RWPE2 (cell line): ENCODE measurements around the gene BMP6.

ENCODE experiments used
- ATAC-seq: fragments of 200-7000 bp; cut with Tn5 transposase; 3 replicates; pipeline ENCODE4 v1.9.1; 2021; ENCODE audit warnings: low read depth
- DNase-seq: peaks from one replicate; pipeline ENCODE4 v3.0.0-alpha.2; 2020; ENCODE audit warnings: low spot score
- H3K27ac ChIP-seq: fragments of 450-650 bp; 2 replicates; pipeline ENCODE4 v1.5.1; 2017; ENCODE audit warnings: mild to moderate bottlenecking; ENCODE audit not compliant: poor library complexity, severe bottlenecking
- H3K27me3 ChIP-seq: fragments of 250-450 bp; sonication (Bioruptor Pico); 2 replicates; pipeline ENCODE4 v1.5.1; 2021; ENCODE audit warnings: mild to moderate bottlenecking, moderate library complexity; ENCODE audit not compliant: insufficient read depth, poor library complexity, severe bottlenecking
- H3K36me3 ChIP-seq: fragments of 250-450 bp; sonication (Bioruptor Pico); 2 replicates; pipeline ENCODE4 v1.5.1; 2020; ENCODE audit warnings: low read depth, mild to moderate bottlenecking, moderate library complexity
- H3K4me1 ChIP-seq: fragments of 250-450 bp; sonication (Bioruptor Pico); 2 replicates; pipeline ENCODE4 v1.5.1; 2021; ENCODE audit warnings: mild to moderate bottlenecking, moderate library complexity; ENCODE audit not compliant: insufficient read depth, poor library complexity, severe bottlenecking
- H3K4me3 ChIP-seq: fragments of 250-450 bp; sonication (Bioruptor Pico); 2 replicates; pipeline ENCODE4 v1.5.1; 2021; ENCODE audit warnings: mild to moderate bottlenecking, moderate library complexity; ENCODE audit not compliant: severe bottlenecking
- H3K9me3 ChIP-seq: fragments of 250-450 bp; sonication (Bioruptor Pico); 2 replicates; pipeline ENCODE4 v1.5.1; 2021; ENCODE audit warnings: mild to moderate bottlenecking, moderate library complexity; ENCODE audit not compliant: severe bottlenecking
- CTCF ChIP-seq: fragments of 450-650 bp; IDR thresholded peaks from one replicate; pipeline ENCODE4 v1.5.1; 2017; ENCODE audit warnings: mild to moderate bottlenecking, moderate library complexity; ENCODE audit not compliant: poor library complexity, severe bottlenecking

The BMP6 gene

GRCh38 chr6:7902867-7903266 lies 177.0 kb downstream of the BMP6 start:
- TF ChIP-seq CTCF = no peak
- H3K27me3 ChIP-seq = no peaks in the 10 kb centered on the region
- DNase-seq (no peak), ATAC-seq (no peak)
- no peak overlapping the region for H3K27ac ChIP-seq
- H3K36me3 ChIP-seq = peaks cover 85% of the 10 kb centered on the region
- no peaks in the 10 kb centered on the region for H3K4me1 ChIP-seq
- no peak overlapping the region for H3K4me3 ChIP-seq
- no peaks in the 10 kb centered on the region for H3K9me3 ChIP-seq

GRCh38 chr6:7903673-7904072 lies 177.8 kb downstream of the BMP6 start:
- Histone ChIP-seq H3K9me3 (no peaks in the 10 kb centered on the region), H3K27me3 (no peaks in the 10 kb centered on the region), H3K27ac (no peak overlapping the region), H3K4me1 (peaks cover 3% of the 10 kb centered on the region), H3K4me3 (no peak overlapping the region), H3K36me3 (peaks cover 81% of the 10 kb centered on the region)
- DNase-seq = no peak
- no peak for ATAC-seq
- TF ChIP-seq CTCF = no peak

- Histone ChIP-seq H3K27ac (no peak overlapping the region), H3K9me3 (no peaks in the 10 kb centered on the region), H3K4me1 (peaks cover 6% of the 10 kb centered on the region), H3K36me3 (peaks cover 74% of the 10 kb centered on the region), H3K4me3 (no peak overlapping the region), H3K27me3 (no peaks in the 10 kb centered on the region)
- ATAC-seq (no peak), DNase-seq (no peak)
- TF ChIP-seq CTCF = no peak
Observed at GRCh38 chr6:7904654-7905319, 178.9 kb downstream of the BMP6 start.

DNA sequence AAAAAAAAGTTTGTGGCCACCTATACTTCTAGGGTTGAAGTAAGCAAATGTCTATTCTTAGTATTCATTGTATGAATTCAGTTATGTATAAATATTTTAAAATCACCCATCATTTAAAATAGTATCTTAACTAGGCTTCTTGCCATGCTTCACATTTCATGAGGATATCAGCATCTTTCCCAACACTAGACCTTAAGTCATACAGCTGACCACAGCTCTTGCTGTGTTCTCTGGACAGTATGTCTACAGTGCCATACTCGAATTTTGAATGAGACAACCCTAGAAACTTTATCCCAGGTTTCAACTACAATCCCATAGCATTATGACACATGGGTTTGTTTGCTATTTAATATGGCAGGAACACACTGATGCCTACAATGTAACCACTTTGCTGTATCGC lies 179.5 kb downstream of the BMP6 start:
- peaks cover 6% of the 10 kb centered on the region for H3K4me1 ChIP-seq
- H3K27ac ChIP-seq = no peak overlapping the region
- peaks cover 67% of the 10 kb centered on the region for H3K36me3 ChIP-seq
- H3K4me3 ChIP-seq = no peak overlapping the region
- H3K27me3 ChIP-seq = no peaks in the 10 kb centered on the region
- H3K9me3 ChIP-seq = no peaks in the 10 kb centered on the region
- TF ChIP-seq CTCF = no peak
- ATAC-seq (no peak), DNase-seq (no peak)

DNA sequence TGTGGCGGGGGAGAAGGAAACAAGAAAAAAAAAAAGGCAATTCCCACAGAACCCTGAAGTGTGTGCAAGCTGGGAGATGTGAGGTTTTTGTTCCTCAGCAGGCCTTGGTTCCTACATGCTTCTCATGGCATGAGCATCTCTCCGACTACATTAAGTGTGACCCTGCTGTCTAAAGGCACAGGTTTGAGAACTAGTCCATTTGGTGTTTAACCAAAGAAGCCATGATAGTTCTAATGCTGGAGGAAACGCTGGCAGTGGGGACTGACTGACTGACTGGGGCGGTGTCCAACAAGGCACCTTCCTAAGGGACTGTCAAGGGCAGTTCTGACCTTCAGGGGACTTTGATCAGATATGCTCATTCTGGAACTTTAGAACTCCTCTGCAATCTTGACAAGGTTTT lies 180.8 kb downstream of the BMP6 start:
- no peaks in the 10 kb centered on the region for H3K27me3 ChIP-seq
- H3K36me3 ChIP-seq = peaks cover 54% of the 10 kb centered on the region
- no peak for TF ChIP-seq CTCF
- H3K9me3 ChIP-seq = no peaks in the 10 kb centered on the region
- no peak overlapping the region for H3K27ac ChIP-seq
- ATAC-seq = no peak
- H3K4me1 ChIP-seq = peaks cover 6% of the 10 kb centered on the region
- DNase-seq = no peak
- H3K4me3 ChIP-seq = no peak overlapping the region
